DLD1 (cell line): ENCODE data around the gene CDH4.
"Not testable (repeated sequence)": the region's sequence is repeated elsewhere in the genome, so short reads cannot be mapped to it uniquely, and the experiment has no call there.

Experiments used
- in situ Hi-C: cut with HindIII; loops from 2 replicates; pipeline ENCODE4 v1.10.0; 2017; ENCODE audit warnings: low sequenced_read_pairs

CDH4 gene

GRCh38 chr20:61380545-61380915 is 128.5 kb downstream of the CDH4 start:
- in situ Hi-C loops = no loop called here

DNA sequence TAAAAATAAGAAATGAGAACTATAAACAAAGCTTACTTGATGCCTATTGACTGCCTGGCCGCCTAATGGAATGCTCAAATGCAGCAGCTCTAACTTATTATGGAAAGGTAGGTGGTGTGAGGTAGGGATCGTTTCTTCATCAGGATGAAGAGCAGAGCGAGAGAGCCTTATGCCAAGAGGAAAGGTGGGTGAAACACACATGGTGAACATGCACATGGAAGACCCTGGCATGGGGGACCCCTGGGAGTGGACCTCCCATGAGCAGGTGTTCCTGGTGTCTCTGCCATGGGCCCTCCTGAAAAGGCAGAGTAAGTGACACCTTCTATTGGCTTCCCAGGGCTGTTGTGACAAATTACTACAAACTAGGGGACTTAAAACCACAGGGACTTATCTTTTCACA is 130.1 kb downstream of the CDH4 start:
- in situ Hi-C loops = no loop called here

DNA sequence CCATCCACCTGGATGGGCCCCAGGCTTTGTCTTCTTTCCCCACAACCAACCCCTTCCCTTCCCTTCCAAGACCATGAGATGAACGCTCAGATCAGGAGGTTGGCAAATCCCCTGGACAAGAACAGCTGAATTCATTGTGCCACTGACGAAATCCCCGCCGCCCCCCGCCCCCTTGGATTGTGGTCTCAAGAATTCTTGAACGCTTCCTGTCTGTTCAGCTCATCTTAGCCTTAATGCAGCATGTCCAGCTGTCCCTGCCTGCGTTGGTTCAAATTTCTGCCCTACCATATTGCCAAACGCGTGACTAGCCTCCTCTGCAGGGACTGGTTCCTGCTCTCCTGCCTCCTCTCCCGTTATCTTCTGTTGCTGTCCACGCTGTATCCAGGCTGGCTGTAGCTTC is 133.2 kb downstream of the CDH4 start:
- in situ Hi-C loops = no loop called here

GRCh38 chr20:61385731-61386130 is 133.7 kb downstream of the CDH4 start:
- in situ Hi-C loops = no loop called here

DNA sequence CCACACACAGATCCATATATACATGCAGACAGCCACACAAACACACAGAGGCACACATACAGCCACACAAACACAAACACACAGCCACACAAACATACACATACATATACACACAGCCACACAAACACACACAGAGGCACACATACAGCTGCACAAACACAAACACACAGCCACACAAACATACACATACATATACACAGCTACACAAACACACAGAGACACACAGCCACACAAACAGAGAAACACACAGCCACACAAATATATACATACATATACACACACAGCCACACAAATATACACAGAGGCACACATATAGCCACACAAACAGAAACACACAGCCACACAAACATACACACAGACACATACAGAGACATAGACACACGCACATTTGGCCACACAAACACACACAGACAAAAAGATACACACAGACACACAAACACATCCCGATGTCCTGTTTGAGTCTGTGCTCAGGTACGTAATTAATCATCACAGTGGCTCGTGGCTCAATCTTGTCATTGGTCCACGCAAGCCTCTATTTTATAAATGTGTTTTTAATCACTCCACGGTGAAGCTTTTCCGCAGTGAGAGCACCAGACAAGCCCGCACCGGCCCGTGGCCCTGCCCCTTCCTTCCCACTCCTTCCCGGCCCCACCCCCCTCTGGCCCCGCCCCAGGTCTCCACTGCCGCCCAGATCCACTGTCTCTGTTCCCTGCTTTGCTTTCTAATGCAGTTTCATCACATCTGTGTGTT is 135.3 kb downstream of the CDH4 start:
- in situ Hi-C loops = no loop called here

DNA sequence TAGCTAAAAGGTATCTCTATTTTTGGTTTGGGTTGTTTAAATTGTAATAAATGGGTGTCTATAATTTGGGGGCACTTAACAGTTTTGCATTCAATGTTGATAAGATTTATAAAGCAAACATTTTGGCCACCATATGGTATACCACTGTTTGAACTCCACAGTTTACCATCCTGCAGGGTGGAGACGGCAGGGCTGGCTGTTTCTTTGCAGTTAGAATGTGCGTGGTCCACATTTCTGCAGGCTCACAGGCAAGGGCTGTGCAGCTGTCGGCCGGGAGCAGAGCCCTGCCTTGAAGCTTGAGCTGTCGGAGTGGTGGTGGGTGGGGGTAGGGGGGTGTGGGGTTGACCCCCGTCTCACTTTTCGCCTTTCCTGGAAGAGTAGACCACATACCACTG is 135.9 kb downstream of the CDH4 start:
- in situ Hi-C loops = no loop called here

- in situ Hi-C loops = no loop called here
These were observed 137.0 kb downstream of the CDH4 start for GRCh38 chr20:61389077-61389476.

DNA sequence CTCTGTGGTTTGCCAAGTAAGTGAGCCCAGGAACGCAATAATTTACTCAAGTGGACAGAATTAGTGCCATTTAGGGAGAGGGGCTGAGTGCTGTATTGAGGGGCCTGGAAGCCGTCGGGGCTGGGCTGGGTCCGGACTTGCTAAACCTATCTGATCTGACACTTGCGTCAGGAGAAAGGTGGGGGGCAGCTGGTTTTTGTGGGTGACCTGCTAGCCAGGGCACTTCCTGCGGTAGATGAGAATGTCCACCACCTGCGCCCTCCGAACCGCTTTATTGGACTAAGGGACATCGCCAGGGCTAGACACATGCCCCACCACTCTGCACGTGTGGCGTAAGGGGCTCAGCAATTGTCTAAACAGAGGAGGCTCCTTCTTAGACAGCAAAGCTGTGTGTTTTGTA is 139.1 kb downstream of the CDH4 start:
- in situ Hi-C loops = no loop called here

DNA sequence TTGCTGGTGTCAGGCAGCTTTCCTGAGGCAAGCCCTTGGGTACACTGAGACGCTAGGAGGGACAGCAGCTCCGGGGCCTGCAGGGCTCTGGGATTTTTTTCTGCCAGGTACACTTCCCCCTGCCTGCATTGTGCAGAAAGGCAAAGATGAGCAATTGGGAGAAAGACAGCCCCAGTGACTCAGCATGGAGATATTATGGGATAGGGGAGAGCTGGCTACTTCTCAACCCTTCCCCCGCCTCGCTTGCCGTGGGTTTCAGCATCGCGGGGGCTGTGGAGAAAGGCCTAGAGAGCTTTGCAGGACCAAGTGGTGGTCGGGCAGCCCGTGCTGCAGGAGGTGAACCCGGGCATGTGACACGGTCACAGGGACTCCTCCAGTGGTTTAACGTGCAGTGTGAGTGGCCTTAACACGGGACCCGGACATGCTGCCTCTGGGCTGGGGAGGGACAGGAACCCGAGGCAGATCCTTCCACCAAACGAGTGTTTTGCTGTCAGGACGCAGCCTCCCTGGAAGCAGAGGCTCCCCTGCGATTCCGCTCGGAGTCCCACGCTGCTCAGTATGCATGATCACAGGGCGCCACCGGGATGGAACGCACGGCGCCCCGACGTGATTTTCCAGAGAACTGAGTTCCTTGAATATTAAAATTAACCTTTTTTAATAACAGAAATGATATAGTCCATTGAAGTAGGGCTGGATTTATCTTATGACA is 139.9 kb downstream of the CDH4 start:
- in situ Hi-C loops = no loop called here

GRCh38 chr20:61394088-61394799 is 142.2 kb downstream of the CDH4 start:
- in situ Hi-C loops = no loop called here

- in situ Hi-C loops = no loop called here
These were observed 144.3 kb downstream of the CDH4 start for GRCh38 chr20:61396262-61396848.

DNA sequence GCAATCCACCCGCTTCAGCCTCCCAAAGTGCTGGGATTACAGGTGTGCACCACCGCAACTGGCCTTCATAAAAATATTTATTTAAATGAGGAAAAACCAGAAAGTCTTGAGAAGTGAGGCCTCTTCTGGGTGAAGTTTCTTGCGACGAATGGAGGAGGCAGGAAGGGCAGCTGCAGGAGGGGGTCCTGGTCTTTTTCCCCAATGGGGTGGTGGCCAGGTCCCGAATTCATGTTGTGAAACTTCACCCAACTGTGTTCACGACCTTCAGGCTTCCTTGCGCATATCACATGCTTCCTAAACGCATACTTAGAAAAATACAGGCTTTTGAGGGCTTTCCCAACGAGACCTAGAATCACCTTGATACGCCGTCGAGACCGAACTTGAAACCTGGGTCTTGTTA is 145.1 kb downstream of the CDH4 start:
- in situ Hi-C loops = no loop called here

GRCh38 chr20:61397790-61398189 is 145.7 kb downstream of the CDH4 start:
- in situ Hi-C loops = no loop called here

DNA sequence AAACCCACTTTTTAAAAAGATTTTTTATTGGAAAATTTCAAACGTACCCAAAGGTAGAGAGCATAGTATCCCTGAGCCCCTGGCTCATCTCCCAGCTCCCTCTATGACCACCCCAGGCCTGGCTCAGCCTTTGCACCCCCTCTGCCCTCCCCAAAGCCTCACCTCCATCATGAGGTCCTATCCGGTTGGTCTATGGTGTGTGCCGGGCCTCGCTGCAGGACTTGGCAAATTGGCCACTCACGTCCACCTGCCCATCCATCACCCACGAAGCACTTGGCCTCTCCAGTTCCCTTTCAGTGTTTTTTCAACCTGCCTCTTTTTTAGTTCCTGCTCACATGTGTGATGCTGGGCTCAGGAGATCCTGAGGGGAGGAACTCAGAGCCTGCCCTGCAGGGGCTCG is 147.4 kb downstream of the CDH4 start:
- in situ Hi-C loops = no loop called here

- in situ Hi-C loops = no loop called here
These were observed 148.4 kb downstream of the CDH4 start for GRCh38 chr20:61400499-61400898.

GRCh38 chr20:61404303-61404702 is 152.2 kb downstream of the CDH4 start:
- in situ Hi-C loops = no loop called here

- in situ Hi-C loops = no loop called here
These were observed 152.9 kb downstream of the CDH4 start for GRCh38 chr20:61405007-61405406.

DNA sequence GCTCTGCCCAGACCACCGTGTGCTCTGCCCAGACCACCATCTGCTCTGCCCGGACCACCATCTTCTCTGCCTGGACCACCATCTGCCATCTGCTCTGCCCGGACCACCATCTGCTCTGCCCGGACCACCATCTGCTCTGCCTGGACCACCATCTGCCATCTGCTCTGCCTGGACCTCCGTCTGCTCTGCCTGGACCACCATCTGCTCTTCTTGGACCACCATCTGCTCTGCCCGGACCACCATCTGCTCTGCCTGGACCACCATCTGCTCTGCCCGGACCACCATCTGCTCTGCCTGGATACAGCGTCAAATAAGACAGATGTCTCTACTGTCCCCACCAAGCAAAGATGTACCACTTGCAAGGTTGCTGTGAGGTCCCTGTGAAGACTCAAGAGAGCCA is 154.7 kb downstream of the CDH4 start:
- in situ Hi-C loops = not testable (repeated sequence)

DNA sequence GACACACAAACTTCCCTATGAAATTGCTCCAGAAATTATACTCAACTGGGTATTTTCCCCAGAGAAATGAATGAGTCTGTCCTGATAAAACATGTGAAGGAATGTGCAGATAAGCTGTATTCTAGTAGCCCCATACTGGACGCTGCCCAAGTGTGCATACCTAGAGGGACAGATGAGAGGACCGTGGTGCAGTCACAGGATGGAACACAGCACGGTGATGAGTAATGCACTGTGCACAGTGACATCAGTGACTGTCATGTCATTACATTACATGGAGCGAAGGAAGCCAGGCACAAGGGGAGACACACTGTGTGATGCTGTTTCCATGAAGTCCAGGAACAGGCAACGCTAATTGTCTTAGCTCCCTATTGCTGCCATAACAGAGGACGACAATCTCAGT is 155.5 kb downstream of the CDH4 start:
- in situ Hi-C loops = no loop called here

- in situ Hi-C loops = no loop called here
These were observed 157.1 kb downstream of the CDH4 start for GRCh38 chr20:61408951-61409740.

GRCh38 chr20:61411743-61412142 is 159.7 kb downstream of the CDH4 start:
- in situ Hi-C loops = no loop called here
